Measurements from ENCODE around the gene HOXB8. TPM values are rescaled to one million over a fixed set of nuclear protein-coding genes. Genes with fewer than 3 reads are reported as not detected.
A peak's percentile ranks its signal among the peaks of the same experiment; 100 is the strongest.

HOXB8 gene
- total RNA-seq, 2 experiments from 2014 or later: not detected

- CTCF ChIA-PET: interaction anchor here (1.0 to 2.8 kb wide), 10 partner anchors 18 to 566 kb away, joined by 3 to 18 read pairs (median 6); partner anchors contain the start of gene HOXB7
- no peak for DNase-seq
- peaks cover 51% of the 10 kb centered on the region for H3K4me1 Mint-ChIP-seq
- no peak overlapping the region for H3K4me3 Mint-ChIP-seq
- H3K36me3 Mint-ChIP-seq (ENCODE audit: low read depth): peaks cover 5% of the 10 kb centered on the region
- POLR2A ChIA-PET: no interaction called here
- peaks cover 91% of the 10 kb centered on the region for H3K27me3 Mint-ChIP-seq
- no peaks in the 10 kb centered on the region for H3K9me3 Mint-ChIP-seq
- no peak overlapping the region for H3K27ac Mint-ChIP-seq
These were observed 23.0 kb downstream of the HOXB8 start for GRCh38 chr17:48592057-48592514.

- CTCF ChIA-PET: interaction anchor here (0.6 to 2.0 kb wide), 3 partner anchors 240 to 565 kb away, joined by 3 to 12 read pairs (median 3); no protein-coding TSS in a partner anchor
- Mint-ChIP-seq H3K4me1 (peaks cover 51% of the 10 kb centered on the region), H3K27ac (no peak overlapping the region), H3K4me3 (no peak overlapping the region), H3K9me3 (no peaks in the 10 kb centered on the region), H3K36me3 (ENCODE audit: low read depth) (peaks cover 6% of the 10 kb centered on the region), H3K27me3 (peaks cover 91% of the 10 kb centered on the region)
- no peak for DNase-seq
- POLR2A ChIA-PET: no interaction called here
These were observed 23.6 kb downstream of the HOXB8 start for GRCh38 chr17:48591255-48592056.

- H3K4me1 Mint-ChIP-seq: peaks cover 54% of the 10 kb centered on the region
- CTCF ChIA-PET: interaction anchor here (0.6 to 1.0 kb wide), 2 partner anchors 239 to 252 kb away, joined by 3 read pairs; no protein-coding TSS in a partner anchor
These were observed 24.4 kb downstream of the HOXB8 start for GRCh38 chr17:48590607-48591161.

GRCh38 chr17:48589831-48590606 is 25.1 kb downstream of the HOXB8 start, which contains the start of gene HOXB3:
HOXB3 (minus strand) TSS chr17:48590241; CDS start chr17:48552474, 37,767 bp downstream.
- CTCF ChIA-PET: interaction anchor here (0.7 to 1.2 kb wide), 2 partner anchors 23 to 34 kb away, joined by 3 to 4 read pairs; no protein-coding TSS in a partner anchor
- H3K4me3 Mint-ChIP-seq: no peak within 1 kb of the TSS
- H3K27me3 Mint-ChIP-seq: peaks cover 93% of the 10 kb centered on the region
- no peaks in the 10 kb centered on the region for H3K9me3 Mint-ChIP-seq
- DNase-seq: no peak
- H3K27ac Mint-ChIP-seq: no peak within 1 kb of the TSS
- POLR2A ChIA-PET: interaction anchor here (0.6 kb wide), 1 partner anchor 20 kb away, joined by 3 read pairs; no protein-coding TSS in a partner anchor
- H3K4me1 Mint-ChIP-seq: peaks cover 56% of the 10 kb centered on the region
- H3K36me3 Mint-ChIP-seq (ENCODE audit: low read depth): peaks cover 8% of the 10 kb centered on the region

More at GRCh38 chr17:48590607-48591161, 24.4 kb downstream of the HOXB8 start:
- DNase-seq: no peak
- H3K27ac Mint-ChIP-seq: no peak overlapping the region
- H3K9me3 Mint-ChIP-seq: no peaks in the 10 kb centered on the region
- no peak overlapping the region for H3K4me3 Mint-ChIP-seq
- POLR2A ChIA-PET: interaction anchor here (0.6 kb wide), 1 partner anchor 19 kb away, joined by 3 read pairs; no protein-coding TSS in a partner anchor
- H3K27me3 Mint-ChIP-seq: peaks cover 93% of the 10 kb centered on the region
- H3K36me3 Mint-ChIP-seq (ENCODE audit: low read depth): peaks cover 8% of the 10 kb centered on the region

GRCh38 chr17:48589060-48589830 is 25.8 kb downstream of the HOXB8 start:
- peaks cover 8% of the 10 kb centered on the region for H3K36me3 Mint-ChIP-seq (ENCODE audit: low read depth)
- H3K27me3 Mint-ChIP-seq: peaks cover 96% of the 10 kb centered on the region
- DNase-seq: no peak
- no peak overlapping the region for H3K4me3 Mint-ChIP-seq
- ChIA-PET CTCF (interaction anchor here (0.7 to 1.2 kb wide), 3 partner anchors 24 to 239 kb away, joined by 3 to 4 read pairs (median 3); no protein-coding TSS in a partner anchor), POLR2A (no interaction called here)
- H3K4me1 Mint-ChIP-seq: peaks cover 59% of the 10 kb centered on the region
- no peak overlapping the region for H3K27ac Mint-ChIP-seq
- H3K9me3 Mint-ChIP-seq: no peaks in the 10 kb centered on the region

GRCh38 chr17:48588528-48588927 is 26.6 kb downstream of the HOXB8 start:
- CTCF ChIA-PET: interaction anchor here (0.6 to 2.0 kb wide), 8 partner anchors 21 to 507 kb away, joined by 3 to 8 read pairs (median 4); no protein-coding TSS in a partner anchor
- no peak for DNase-seq
- Mint-ChIP-seq H3K36me3 (ENCODE audit: low read depth) (peaks cover 8% of the 10 kb centered on the region), H3K27ac (no peak overlapping the region), H3K27me3 (peaks cover 97% of the 10 kb centered on the region), H3K4me1 (peaks cover 52% of the 10 kb centered on the region), H3K4me3 (no peak overlapping the region), H3K9me3 (no peaks in the 10 kb centered on the region)
- POLR2A ChIA-PET: no interaction called here

GRCh38 chr17:48588074-48588415 is 27.0 kb downstream of the HOXB8 start:
- Mint-ChIP-seq H3K4me1 (peaks cover 50% of the 10 kb centered on the region), H3K4me3 (no peak overlapping the region), H3K9me3 (no peaks in the 10 kb centered on the region), H3K36me3 (ENCODE audit: low read depth) (peaks cover 8% of the 10 kb centered on the region), H3K27ac (no peak overlapping the region), H3K27me3 (peaks cover 97% of the 10 kb centered on the region)
- CTCF ChIA-PET: interaction anchor here (0.6 to 2.0 kb wide), 8 partner anchors 20 to 507 kb away, joined by 3 to 8 read pairs (median 4); partner anchors contain the start of gene HOXB8
- DNase-seq: no peak
- POLR2A ChIA-PET: no interaction called here

- POLR2A ChIA-PET: interaction anchor here (0.6 kb wide), 1 partner anchor 117 kb away, joined by 3 read pairs; no protein-coding TSS in a partner anchor
- peaks cover 8% of the 10 kb centered on the region for H3K36me3 Mint-ChIP-seq (ENCODE audit: low read depth)
- CTCF ChIA-PET: interaction anchor here (0.9 to 2.0 kb wide), 9 partner anchors 20 to 506 kb away, joined by 3 to 8 read pairs (median 4); partner anchors contain the start of gene HOXB8
These were observed 27.6 kb downstream of the HOXB8 start for GRCh38 chr17:48587276-48588073.

GRCh38 chr17:48586355-48587258 is 28.5 kb downstream of the HOXB8 start:
- POLR2A ChIA-PET: no interaction called here
- Mint-ChIP-seq H3K36me3 (ENCODE audit: low read depth) (peaks cover 8% of the 10 kb centered on the region), H3K9me3 (no peaks in the 10 kb centered on the region), H3K27me3 (peaks cover 96% of the 10 kb centered on the region), H3K4me3 (peak overlapping the region; percentile 83), H3K4me1 (peaks cover 50% of the 10 kb centered on the region), H3K27ac (no peak overlapping the region)
- no peak for DNase-seq
- CTCF ChIA-PET: interaction anchor here (0.9 to 2.0 kb wide), 7 partner anchors 19 to 278 kb away, joined by 3 to 8 read pairs (median 3); partner anchors contain the start of gene HOXB8

More at GRCh38 chr17:48587276-48588073, 27.6 kb downstream of the HOXB8 start:
- Mint-ChIP-seq H3K27me3 (peaks cover 97% of the 10 kb centered on the region), H3K4me1 (peaks cover 50% of the 10 kb centered on the region), H3K27ac (no peak overlapping the region), H3K9me3 (no peaks in the 10 kb centered on the region), H3K4me3 (no peak overlapping the region)
- DNase-seq: no peak

- no peaks in the 10 kb centered on the region for H3K9me3 Mint-ChIP-seq
- H3K4me1 Mint-ChIP-seq: peaks cover 66% of the 10 kb centered on the region
- ChIA-PET CTCF (interaction anchor here (1.2 to 1.6 kb wide), 2 partner anchors 9 to 80 kb away, joined by 3 to 6 read pairs; no protein-coding TSS in a partner anchor), POLR2A (no interaction called here)
- no peak overlapping the region for H3K27ac Mint-ChIP-seq
- H3K4me3 Mint-ChIP-seq: peak overlapping the region; percentile 17
- no peak for DNase-seq
- H3K27me3 Mint-ChIP-seq: peaks cover 97% of the 10 kb centered on the region
- H3K36me3 Mint-ChIP-seq (ENCODE audit: low read depth): peaks cover 7% of the 10 kb centered on the region
These were observed 30.8 kb downstream of the HOXB8 start for GRCh38 chr17:48584223-48584741.
